Measurements from ENCODE around the gene FHIT.

DNA sequence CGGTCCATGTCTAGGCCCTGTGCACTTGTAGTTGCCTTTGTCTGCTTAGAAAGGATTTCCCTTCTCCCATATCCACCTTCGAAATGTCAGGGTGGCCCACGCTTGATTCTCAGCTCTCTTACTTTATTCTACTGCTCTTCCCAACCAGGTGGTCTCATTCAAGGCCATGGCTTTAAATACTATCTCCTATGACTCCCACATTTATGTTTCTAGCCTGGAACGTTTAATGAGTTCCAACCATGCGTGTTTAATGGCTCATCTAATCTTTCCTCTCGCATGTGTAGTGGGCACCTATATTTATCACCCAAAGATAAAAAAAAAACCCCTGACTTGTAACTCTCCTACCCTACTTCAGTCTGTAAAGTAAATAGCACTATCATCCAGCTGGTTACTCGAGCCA is 1474.2 kb downstream of the FHIT start:
- TF ChIP-seq, protein P1, sequence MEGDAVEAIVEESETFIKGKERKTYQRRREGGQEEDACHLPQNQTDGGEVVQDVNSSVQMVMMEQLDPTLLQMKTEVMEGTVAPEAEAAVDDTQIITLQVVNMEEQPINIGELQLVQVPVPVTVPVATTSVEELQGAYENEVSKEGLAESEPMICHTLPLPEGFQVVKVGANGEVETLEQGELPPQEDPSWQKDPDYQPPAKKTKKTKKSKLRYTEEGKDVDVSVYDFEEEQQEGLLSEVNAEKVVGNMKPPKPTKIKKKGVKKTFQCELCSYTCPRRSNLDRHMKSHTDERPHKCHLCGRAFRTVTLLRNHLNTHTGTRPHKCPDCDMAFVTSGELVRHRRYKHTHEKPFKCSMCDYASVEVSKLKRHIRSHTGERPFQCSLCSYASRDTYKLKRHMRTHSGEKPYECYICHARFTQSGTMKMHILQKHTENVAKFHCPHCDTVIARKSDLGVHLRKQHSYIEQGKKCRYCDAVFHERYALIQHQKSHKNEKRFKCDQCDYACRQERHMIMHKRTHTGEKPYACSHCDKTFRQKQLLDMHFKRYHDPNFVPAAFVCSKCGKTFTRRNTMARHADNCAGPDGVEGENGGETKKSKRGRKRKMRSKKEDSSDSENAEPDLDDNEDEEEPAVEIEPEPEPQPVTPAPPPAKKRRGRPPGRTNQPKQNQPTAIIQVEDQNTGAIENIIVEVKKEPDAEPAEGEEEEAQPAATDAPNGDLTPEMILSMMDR (IDR thresholded peaks at IDR 0.05): no peak
- TF ChIP-seq EP300 (IDR thresholded peaks at IDR 0.05): no peak

All from esophagus muscularis mucosa (tissue), 3 donors.